RWPE2 (cell line): Measurements from ENCODE around the gene CFD.
"Not testable (repeated sequence)": the region's sequence is repeated elsewhere in the genome, so short reads cannot be mapped to it uniquely, and the experiment has no call there.

Source experiments
- ATAC-seq: fragments of 200-7000 bp; cut with Tn5 transposase; 3 replicates; pipeline ENCODE4 v1.9.1; 2021; ENCODE audit warnings: low read depth
- DNase-seq: peaks from one replicate; pipeline ENCODE4 v3.0.0-alpha.2; 2020; ENCODE audit warnings: low spot score
- H3K27ac ChIP-seq: fragments of 450-650 bp; 2 replicates; pipeline ENCODE4 v1.5.1; 2017; ENCODE audit warnings: mild to moderate bottlenecking; ENCODE audit not compliant: poor library complexity, severe bottlenecking
- H3K27me3 ChIP-seq: fragments of 250-450 bp; sonication (Bioruptor Pico); 2 replicates; pipeline ENCODE4 v1.5.1; 2021; ENCODE audit warnings: mild to moderate bottlenecking, moderate library complexity; ENCODE audit not compliant: insufficient read depth, poor library complexity, severe bottlenecking
- H3K36me3 ChIP-seq: fragments of 250-450 bp; sonication (Bioruptor Pico); 2 replicates; pipeline ENCODE4 v1.5.1; 2020; ENCODE audit warnings: low read depth, mild to moderate bottlenecking, moderate library complexity
- H3K4me1 ChIP-seq: fragments of 250-450 bp; sonication (Bioruptor Pico); 2 replicates; pipeline ENCODE4 v1.5.1; 2021; ENCODE audit warnings: mild to moderate bottlenecking, moderate library complexity; ENCODE audit not compliant: insufficient read depth, poor library complexity, severe bottlenecking
- H3K4me3 ChIP-seq: fragments of 250-450 bp; sonication (Bioruptor Pico); 2 replicates; pipeline ENCODE4 v1.5.1; 2021; ENCODE audit warnings: mild to moderate bottlenecking, moderate library complexity; ENCODE audit not compliant: severe bottlenecking
- H3K9me3 ChIP-seq: fragments of 250-450 bp; sonication (Bioruptor Pico); 2 replicates; pipeline ENCODE4 v1.5.1; 2021; ENCODE audit warnings: mild to moderate bottlenecking, moderate library complexity; ENCODE audit not compliant: severe bottlenecking
- CTCF ChIP-seq: fragments of 450-650 bp; IDR thresholded peaks from one replicate; pipeline ENCODE4 v1.5.1; 2017; ENCODE audit warnings: mild to moderate bottlenecking, moderate library complexity; ENCODE audit not compliant: poor library complexity, severe bottlenecking

CFD gene

GRCh38 chr19:844546-844971 lies 14.9 kb upstream of the CFD start:
- Histone ChIP-seq H3K27me3 (peaks cover 39% of the 10 kb centered on the region), H3K4me1 (no peaks in the 10 kb centered on the region), H3K27ac (no peak overlapping the region), H3K36me3 (no peaks in the 10 kb centered on the region), H3K4me3 (no peak overlapping the region), H3K9me3 (no peaks in the 10 kb centered on the region)
- ATAC-seq = no peak
- no peak for DNase-seq
- TF ChIP-seq CTCF = no peak

- no peak overlapping the region for H3K4me3 ChIP-seq
- H3K27me3 ChIP-seq = peaks cover 39% of the 10 kb centered on the region
- no peak for TF ChIP-seq CTCF
Measured at GRCh38 chr19:845707-846521, 13.6 kb upstream of the CFD start.

GRCh38 chr19:848386-848921 lies 11.0 kb upstream of the CFD start:
- Histone ChIP-seq H3K9me3 (no peaks in the 10 kb centered on the region), H3K27me3 (peaks cover 46% of the 10 kb centered on the region), H3K36me3 (no peaks in the 10 kb centered on the region), H3K27ac (no peak overlapping the region), H3K4me1 (no peaks in the 10 kb centered on the region), H3K4me3 (no peak overlapping the region)
- TF ChIP-seq CTCF = no peak
- no peak for ATAC-seq
- DNase-seq = no peak

More at GRCh38 chr19:845707-846521, 13.6 kb upstream of the CFD start:
- H3K36me3 ChIP-seq = no peaks in the 10 kb centered on the region
- ATAC-seq (no peak), DNase-seq (no peak)
- H3K9me3 ChIP-seq = no peaks in the 10 kb centered on the region
- H3K4me1 ChIP-seq = no peaks in the 10 kb centered on the region
- H3K27ac ChIP-seq = no peak overlapping the region

DNA sequence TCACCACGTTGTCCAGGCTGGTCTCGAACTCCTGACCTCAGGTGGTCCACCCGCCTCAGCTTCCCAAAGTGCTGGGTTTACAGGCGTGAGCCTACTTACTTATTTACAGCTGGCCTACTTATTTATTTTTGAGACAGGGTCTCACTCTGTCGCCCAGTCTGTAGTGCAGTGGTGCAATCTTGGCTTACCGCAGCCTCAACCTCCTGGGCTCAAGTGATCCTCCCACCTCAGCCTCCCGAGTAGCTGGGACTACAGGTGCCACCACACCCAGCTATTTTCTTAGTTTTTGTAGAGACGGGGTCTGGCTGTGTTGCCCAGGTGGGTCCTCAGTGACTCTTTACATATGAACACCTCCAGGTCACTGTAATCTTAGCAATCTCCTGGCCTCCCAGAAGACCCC lies 10.3 kb upstream of the CFD start:
- not testable (repeated sequence) for H3K4me1 ChIP-seq, ATAC-seq, H3K9me3 ChIP-seq, H3K27ac ChIP-seq, H3K4me3 ChIP-seq, DNase-seq, H3K36me3 ChIP-seq
- H3K27me3 ChIP-seq = peaks cover 40% of the 10 kb centered on the region

DNA sequence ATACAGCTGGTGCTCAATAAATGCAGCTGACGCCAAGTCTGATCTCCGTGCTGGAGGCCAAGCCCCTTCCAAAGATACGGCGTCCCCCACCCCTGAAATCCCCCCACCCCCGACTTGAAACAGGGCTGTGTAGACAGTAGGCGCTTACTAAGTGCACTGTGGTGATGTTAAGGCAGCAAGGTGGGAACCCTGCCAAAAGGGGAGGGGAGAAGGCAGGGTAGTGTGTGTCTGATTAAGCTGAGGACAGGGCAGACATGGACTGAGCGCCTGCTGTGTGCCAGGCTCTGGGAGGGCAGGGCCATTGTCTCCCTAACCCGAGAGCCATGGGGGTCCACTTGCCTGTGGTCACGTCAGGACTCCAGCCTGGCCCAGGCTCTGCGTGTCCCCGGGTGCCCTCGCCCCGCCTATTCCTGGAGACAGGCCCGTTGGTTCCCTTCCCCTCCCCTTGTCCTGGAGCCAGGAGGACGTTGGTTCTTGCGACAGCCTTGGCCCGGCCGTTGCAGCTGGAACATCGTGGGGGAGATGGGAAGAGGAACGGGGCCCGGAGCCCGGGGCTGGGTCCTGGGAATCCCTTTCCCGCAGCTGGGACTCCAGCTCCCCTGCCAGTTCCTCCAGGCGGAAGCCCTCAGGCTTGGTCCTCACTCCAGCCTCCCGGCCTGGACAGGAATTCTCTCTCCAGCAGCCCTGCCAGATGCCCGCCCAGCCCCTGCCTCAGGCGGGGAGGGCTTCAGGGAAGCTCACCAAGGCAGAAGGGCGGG lies 9.1 kb upstream of the CFD start:
- ATAC-seq = peak; percentile 56
- Histone ChIP-seq H3K27ac (no peak overlapping the region), H3K9me3 (no peaks in the 10 kb centered on the region), H3K4me3 (no peak overlapping the region), H3K36me3 (no peaks in the 10 kb centered on the region), H3K27me3 (peaks cover 30% of the 10 kb centered on the region), H3K4me1 (no peaks in the 10 kb centered on the region)
- no peak for TF ChIP-seq CTCF
- DNase-seq = peak; percentile 64
